Activated CD8-positive, alpha-beta memory T cell treated with anti-CD3 and anti-CD28 coated beads, Interleukin-2, amount 10 ng/mL, durations not matched to agents 7 days and 5 days (primary cell): ENCODE measurements around the gene HTRA3. TPM values are rescaled to one million over a fixed set of nuclear protein-coding genes. Genes with fewer than 3 reads are reported as not detected.
"Not testable (repeated sequence)": the region's sequence is repeated elsewhere in the genome, so short reads cannot be mapped to it uniquely, and the experiment has no call there.

ENCODE experiments used
- ATAC-seq: fragments of 150-1000 bp; cut with Tn5 transposase; one replicate; pipeline ENCODE4 v1.10.0; 2021; ENCODE audit warnings: moderate library complexity
- CTCF ChIA-PET: fragments of 350-600 bp; sonication (Branson Sonifier 250); formaldehyde crosslinking; loops from one replicate; lab custom pipeline; 2021; ENCODE audit warnings: antibody characterized with exemption; lab: Charles Lee
- DNase-seq: peaks from one replicate; pipeline ENCODE4 v3.0.0-alpha.2; 2020
- H3K27ac Mint-ChIP-seq: one replicate; pipeline ENCODE4 v1.8.0; 2021; ENCODE audit warnings: mild to moderate bottlenecking, mixed read lengths
- H3K27me3 Mint-ChIP-seq: one replicate; pipeline ENCODE4 v1.8.0; 2021; ENCODE audit warnings: mixed read lengths
- H3K36me3 Mint-ChIP-seq: one replicate; pipeline ENCODE4 v1.8.0; 2021; ENCODE audit warnings: mild to moderate bottlenecking, mixed read lengths
- H3K4me1 Mint-ChIP-seq: one replicate; pipeline ENCODE4 v1.8.0; 2021; ENCODE audit warnings: mixed read lengths
- H3K4me3 Mint-ChIP-seq: one replicate; pipeline ENCODE4 v1.8.0; 2021; ENCODE audit warnings: mild to moderate bottlenecking, moderate library complexity, mixed read lengths
- H3K9me3 Mint-ChIP-seq: one replicate; pipeline ENCODE4 v1.8.0; 2022; ENCODE audit warnings: low read depth, mixed read lengths
- total RNA-seq, 2 experiments: library from RNA; stranded (reverse); gene quantifications; one replicate each; pipeline ENCODE4 v1.2.3, GENCODE V29; 2021

Gene HTRA3
- total RNA-seq, 2 experiments from 2014 or later, result not detected

DNA sequence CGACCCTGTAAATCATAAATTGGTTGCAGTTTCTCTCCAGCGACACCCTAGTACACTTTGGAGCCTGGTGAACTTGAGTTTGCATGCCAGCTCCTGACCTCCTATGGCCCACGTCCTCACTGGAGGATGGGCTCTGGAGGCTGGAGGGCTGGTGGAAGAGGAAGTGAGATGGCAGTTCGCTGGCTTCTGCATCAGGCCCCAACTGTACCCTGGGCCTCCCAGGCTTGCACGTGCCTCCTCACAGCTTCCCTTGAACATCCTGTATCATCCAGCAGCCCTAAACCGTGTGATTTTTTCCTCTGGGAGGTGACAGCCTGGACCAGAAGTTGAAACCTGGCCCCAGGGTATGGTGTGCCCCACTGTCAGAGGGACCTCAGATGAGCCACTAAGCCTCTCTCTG is 78.5 kb downstream of the HTRA3 start:
- H3K9me3 Mint-ChIP-seq, result no peaks in the 10 kb centered on the region

DNA sequence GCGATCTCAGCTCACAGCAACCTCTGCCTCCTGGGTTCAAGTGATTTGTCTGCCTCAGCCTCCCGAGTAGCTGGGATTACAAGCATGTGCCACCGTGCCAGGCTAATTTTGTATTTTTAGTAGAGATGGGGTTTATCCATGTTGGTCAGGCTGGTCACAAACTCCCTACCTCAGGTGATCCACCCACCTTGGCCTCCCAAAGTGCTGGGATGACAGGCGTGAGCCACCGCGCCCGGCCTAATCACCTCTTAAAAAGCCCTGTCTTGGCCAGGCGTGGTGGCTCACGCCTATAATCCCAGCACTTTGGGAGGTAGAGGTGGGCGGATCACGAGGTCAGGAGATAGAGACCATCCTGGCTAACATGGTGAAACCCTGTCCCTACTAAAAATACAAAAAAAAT is 79.7 kb downstream of the HTRA3 start:
- ATAC-seq, DNase-seq, H3K9me3 Mint-ChIP-seq, H3K4me3 Mint-ChIP-seq, CTCF ChIA-PET, H3K4me1 Mint-ChIP-seq, H3K27me3 Mint-ChIP-seq, H3K36me3 Mint-ChIP-seq, H3K27ac Mint-ChIP-seq: not testable (repeated sequence)

More for the DNA sequence above, 78.5 kb downstream of the HTRA3 start:
- CTCF ChIA-PET, result no interaction called here
- Mint-ChIP-seq H3K4me1 (no peaks in the 10 kb centered on the region), H3K36me3 (no peaks in the 10 kb centered on the region), H3K27me3 (no peaks in the 10 kb centered on the region), H3K27ac (no peak overlapping the region), H3K4me3 (no peak overlapping the region)
- ATAC-seq (no peak), DNase-seq (no peak)

DNA sequence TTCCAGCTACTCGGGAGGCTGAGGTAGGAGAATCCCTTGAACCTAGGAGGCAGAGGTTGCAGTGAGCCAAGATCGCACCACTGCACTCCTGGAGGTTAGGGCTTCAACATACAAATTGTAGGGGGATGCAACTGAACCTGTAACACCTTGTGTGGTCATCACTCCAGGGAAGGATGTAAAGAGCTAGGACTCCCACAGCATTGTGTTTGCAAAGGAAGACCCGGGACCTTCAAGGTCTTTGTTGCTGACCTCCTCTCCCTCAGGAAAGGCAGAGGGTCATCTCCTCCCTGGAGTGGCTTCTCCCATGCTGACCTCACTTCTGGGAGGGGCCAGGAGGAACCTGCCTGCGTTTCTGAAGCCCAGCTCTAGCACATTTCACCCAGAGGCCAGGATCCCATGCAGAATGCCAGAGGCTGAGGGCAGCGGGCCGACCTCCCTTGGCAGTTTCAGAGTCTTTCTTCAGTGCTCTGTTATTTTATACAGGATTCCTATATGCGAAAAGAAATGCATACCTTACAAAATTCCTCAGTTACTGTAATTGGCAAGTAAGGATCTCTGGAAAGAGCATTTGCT is 80.2 kb downstream of the HTRA3 start:
- Mint-ChIP-seq H3K36me3 (no peaks in the 10 kb centered on the region), H3K9me3 (no peaks in the 10 kb centered on the region), H3K27ac (no peak overlapping the region), H3K4me1 (no peaks in the 10 kb centered on the region), H3K27me3 (peaks cover 2% of the 10 kb centered on the region), H3K4me3 (no peak overlapping the region)
- DNase-seq (no peak), ATAC-seq (no peak)
- CTCF ChIA-PET, result no interaction called here

DNA sequence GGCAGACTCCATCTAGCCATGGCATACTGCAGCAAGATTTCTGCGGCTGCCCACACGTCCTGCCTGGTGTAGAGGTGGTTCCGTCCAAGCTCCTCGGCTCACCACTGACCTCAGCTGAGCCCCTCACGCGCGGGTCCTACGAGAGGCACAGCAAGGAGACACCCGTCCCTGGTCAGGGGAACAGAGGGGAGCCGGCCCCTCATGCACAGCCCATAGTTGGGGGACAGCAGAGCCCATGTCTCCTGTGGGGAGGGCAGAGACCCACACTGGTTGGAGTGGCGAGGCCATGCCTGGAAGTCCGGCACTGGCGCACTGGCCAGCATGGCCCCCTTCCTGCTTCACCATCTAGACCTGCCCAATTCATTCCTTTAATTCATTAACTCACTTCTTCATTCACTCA is 80.8 kb downstream of the HTRA3 start:
- no peak overlapping the region for H3K27ac Mint-ChIP-seq
- no peaks in the 10 kb centered on the region for H3K36me3 Mint-ChIP-seq
- peaks cover 2% of the 10 kb centered on the region for H3K27me3 Mint-ChIP-seq
- no peak for DNase-seq
- H3K9me3 Mint-ChIP-seq, result no peaks in the 10 kb centered on the region
- H3K4me1 Mint-ChIP-seq, result no peaks in the 10 kb centered on the region
- no peak for ATAC-seq
- CTCF ChIA-PET, result no interaction called here
- H3K4me3 Mint-ChIP-seq, result no peak overlapping the region

DNA sequence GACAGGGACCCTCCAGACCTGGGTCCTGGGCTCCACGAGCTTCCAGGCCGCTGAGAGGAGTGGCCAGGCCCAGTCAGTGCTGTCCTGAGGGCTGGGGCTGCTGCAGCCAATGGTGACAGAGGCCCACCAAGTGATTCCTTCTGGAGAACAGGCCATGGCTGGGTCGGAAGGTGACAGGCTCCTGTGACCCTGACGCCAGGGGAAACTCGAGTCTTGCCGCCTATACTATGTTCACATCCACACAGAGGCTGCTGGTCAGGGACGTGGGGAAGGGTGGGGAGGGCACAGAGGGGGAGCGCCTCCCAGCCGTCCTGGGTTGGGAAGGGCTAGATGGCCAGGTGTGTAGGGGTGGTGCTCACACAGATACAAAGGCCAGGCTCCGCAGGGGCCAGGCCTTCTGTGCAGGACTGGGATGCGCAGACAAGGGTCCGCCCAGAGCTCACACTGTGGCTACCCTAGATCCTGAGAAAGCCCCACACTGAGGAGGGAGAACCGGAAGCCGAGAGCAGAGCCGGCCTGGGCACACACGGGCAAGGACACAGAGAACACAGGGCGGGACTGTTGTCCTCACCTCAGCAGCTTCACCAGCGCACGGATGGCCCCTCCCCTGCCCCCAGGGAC is 81.4 kb downstream of the HTRA3 start:
- ATAC-seq (no peak), DNase-seq (no peak)
- Mint-ChIP-seq H3K9me3 (no peaks in the 10 kb centered on the region), H3K36me3 (no peaks in the 10 kb centered on the region), H3K27me3 (peaks cover 2% of the 10 kb centered on the region), H3K4me1 (no peaks in the 10 kb centered on the region), H3K27ac (no peak overlapping the region), H3K4me3 (no peak overlapping the region)
- CTCF ChIA-PET, result no interaction called here

DNA sequence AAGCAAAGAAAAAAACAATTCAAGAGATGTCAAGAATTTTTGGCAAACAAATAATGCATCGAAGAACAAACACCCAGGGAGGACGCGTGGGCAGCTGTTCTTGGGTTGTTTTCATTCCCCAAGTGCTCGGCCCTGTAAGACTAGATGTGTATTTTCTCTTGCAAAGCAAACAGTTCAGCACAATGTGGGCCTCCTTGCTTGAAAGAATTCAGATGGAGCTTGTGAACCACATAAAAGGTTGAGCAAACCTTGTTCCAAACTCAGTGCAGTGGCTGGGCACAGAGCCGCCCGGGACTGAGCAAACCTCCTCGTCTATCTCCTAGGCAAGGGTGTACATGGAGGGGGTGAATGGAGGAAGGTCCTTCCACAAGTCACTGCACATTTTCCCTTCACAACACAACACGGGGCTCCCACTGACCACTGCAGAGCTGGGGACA is 82.4 kb downstream of the HTRA3 start:
- Mint-ChIP-seq H3K27me3 (peaks cover 2% of the 10 kb centered on the region), H3K4me1 (no peaks in the 10 kb centered on the region), H3K27ac (no peak overlapping the region), H3K9me3 (no peaks in the 10 kb centered on the region), H3K4me3 (no peak overlapping the region), H3K36me3 (no peaks in the 10 kb centered on the region)
- CTCF ChIA-PET, result no interaction called here
- ATAC-seq (no peak), DNase-seq (no peak)

DNA sequence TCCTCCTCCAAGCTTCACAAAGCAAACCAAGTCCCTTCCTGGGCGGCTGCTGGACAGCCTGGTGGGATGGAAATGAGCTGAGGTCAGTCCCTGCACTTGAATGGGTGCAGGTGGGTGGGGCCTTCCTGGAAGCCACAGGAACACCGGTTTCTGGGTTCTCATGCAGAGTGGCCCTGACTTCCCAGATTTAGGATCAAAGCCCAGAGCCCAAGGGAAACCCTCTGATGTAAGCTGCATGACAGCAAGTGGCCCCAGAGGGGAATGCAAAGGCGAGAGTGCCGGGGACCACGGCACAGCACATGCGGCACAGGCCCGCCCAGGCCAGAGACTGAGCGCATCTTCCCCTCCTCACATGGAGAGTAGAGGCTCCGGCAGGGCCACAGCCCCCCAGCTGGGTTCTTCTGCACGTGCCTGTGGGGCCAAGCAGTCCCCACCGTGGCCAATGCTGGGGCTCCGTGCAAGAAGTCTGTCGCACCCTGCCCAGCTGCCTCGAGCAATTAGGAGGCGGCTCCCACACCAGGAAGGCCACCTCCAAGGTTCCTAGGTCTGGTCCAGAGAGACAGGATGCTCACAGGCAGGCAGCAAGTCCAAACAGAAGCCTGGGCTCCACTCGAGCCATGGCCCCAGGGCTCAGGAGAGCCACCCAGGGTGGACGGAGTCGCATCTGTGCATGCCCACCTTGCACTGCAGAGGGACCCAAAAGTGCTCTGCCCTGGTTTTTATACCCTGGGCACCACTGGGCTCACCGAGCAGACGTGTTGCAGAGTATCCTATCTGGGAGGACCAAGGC is 83.0 kb downstream of the HTRA3 start:
- CTCF ChIA-PET, result interaction anchor here (0.7 kb wide), 1 partner anchor 111 kb away, joined by 3 read pairs; no protein-coding TSS in a partner anchor
- Mint-ChIP-seq H3K36me3 (no peaks in the 10 kb centered on the region), H3K27ac (no peak overlapping the region), H3K4me3 (no peak overlapping the region), H3K9me3 (no peaks in the 10 kb centered on the region), H3K27me3 (peaks cover 2% of the 10 kb centered on the region), H3K4me1 (no peaks in the 10 kb centered on the region)
- ATAC-seq, result no peak
- no peak for DNase-seq

DNA sequence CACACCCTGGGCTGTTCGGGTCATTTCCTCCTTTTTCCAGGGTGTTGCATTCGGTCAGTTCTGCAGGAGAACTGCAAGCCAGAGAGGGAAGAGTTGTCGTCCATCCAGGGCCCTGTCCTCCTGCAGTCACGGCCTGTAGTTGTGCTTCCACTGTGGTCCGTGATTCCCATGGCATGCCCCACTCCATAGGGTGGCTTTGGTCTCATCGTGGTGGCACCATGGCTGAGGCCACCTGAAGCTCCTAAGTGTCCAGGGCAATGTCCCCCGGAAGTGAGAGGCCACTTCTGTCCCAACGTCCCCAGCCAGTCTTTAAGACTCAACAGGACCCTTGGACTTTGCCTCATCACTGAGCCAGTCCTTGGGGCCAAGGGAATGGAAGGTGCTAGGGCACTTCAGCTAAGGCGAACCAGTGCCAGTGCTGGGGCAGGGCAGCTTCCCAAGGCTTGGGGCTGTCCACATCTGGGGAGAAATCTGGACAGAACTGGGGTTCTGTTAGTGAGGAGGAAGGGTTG is 83.7 kb downstream of the HTRA3 start:
- CTCF ChIA-PET, result interaction anchor here (0.7 kb wide), 1 partner anchor 111 kb away, joined by 3 read pairs; no protein-coding TSS in a partner anchor
- no peaks in the 10 kb centered on the region for H3K4me1 Mint-ChIP-seq
- ATAC-seq (no peak), DNase-seq (no peak)
- no peak overlapping the region for H3K4me3 Mint-ChIP-seq
- no peak overlapping the region for H3K27ac Mint-ChIP-seq
- H3K36me3 Mint-ChIP-seq, result no peaks in the 10 kb centered on the region
- no peaks in the 10 kb centered on the region for H3K9me3 Mint-ChIP-seq
- peaks cover 2% of the 10 kb centered on the region for H3K27me3 Mint-ChIP-seq

DNA sequence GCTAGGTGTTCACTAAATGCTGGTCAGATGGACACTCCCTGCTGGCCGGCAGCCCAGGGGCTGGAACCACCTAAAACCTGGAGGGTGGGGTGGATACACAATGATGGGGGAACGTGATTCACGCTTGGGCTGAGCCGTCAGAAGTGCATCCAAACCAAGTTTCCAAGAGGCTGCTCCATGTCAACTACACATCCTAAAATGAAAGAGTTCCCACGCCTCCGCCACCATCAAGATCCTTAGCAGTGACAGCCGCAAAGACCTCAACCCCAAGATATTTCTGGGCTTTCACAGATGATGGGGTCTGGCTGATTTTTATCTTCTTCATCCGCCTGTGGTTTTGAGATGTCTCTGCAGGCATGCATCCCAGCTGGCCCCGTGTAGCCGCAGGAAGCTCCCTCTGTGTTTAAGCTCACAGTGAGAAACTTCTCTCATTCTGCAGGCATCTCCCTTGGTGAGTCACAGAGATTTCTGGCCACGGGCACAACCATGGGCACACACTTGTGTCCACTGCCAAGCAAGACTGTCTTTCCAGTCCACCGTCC is 84.4 kb downstream of the HTRA3 start:
- CTCF ChIA-PET, result no interaction called here

DNA sequence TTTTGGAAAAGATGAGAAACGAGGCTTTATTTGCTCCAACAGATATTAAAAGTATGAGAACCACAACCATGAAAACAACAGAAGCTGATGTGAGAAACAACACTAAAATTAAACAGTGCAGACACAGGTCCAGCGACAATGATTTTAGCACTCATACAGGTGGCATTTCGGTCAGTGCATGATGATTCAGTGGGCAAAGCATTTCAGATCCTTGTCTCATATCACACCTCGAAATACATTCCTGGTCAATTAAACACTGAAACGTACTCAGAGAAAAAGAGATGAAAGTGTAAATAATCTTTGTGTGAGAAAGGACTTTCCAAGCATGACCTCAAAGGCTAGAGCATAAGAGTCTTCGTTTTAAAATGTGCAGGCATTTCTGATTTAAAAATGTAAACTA is 85.8 kb downstream of the HTRA3 start:
- no peak for ATAC-seq
- Mint-ChIP-seq H3K4me1 (no peaks in the 10 kb centered on the region), H3K4me3 (no peak overlapping the region), H3K27ac (no peak overlapping the region), H3K9me3 (no peaks in the 10 kb centered on the region), H3K36me3 (no peaks in the 10 kb centered on the region), H3K27me3 (peaks cover 2% of the 10 kb centered on the region)
- CTCF ChIA-PET, result no interaction called here
- no peak for DNase-seq

More for the DNA sequence above, 84.4 kb downstream of the HTRA3 start:
- no peaks in the 10 kb centered on the region for H3K36me3 Mint-ChIP-seq
- H3K9me3 Mint-ChIP-seq, result no peaks in the 10 kb centered on the region
- DNase-seq (no peak), ATAC-seq (no peak)
- peaks cover 2% of the 10 kb centered on the region for H3K27me3 Mint-ChIP-seq
- H3K27ac Mint-ChIP-seq, result no peak overlapping the region
- no peak overlapping the region for H3K4me3 Mint-ChIP-seq
- H3K4me1 Mint-ChIP-seq, result no peaks in the 10 kb centered on the region

DNA sequence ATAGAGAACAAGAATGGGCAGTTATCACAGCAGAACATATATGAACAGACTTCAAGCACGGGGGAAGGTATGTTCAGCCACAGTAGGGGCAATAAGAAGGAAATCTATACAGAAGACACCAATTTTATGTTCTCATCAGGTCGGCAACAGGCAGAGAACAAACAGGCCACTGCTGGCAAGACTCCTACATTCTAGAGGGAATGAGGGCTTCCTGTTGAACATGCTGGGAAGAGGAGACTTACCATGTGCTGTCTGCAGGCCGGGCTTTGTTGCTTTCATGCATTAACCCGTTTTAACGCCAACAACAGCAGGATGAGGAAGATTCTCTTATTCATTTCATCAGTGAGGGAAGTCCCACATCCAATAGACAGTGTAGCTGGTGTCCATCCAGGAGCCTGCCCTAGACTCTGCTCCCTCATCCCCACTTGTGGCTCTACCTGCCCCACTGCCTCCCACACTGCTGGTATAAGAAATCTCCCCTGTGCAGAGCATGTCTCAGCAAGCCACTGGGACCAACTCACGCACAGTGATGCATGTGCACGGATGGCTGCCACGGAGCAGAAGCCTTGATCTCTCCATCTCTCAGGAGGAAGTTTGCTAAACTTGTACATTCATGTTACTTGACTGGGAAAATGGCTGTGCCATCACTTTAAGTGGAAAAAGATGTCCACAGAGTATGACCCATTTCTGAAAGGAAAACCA is 86.5 kb downstream of the HTRA3 start:
- H3K9me3 Mint-ChIP-seq, result no peaks in the 10 kb centered on the region

More for the DNA sequence above, 86.5 kb downstream of the HTRA3 start:
- no peaks in the 10 kb centered on the region for H3K4me1 Mint-ChIP-seq
- DNase-seq, result no peak
- no peak overlapping the region for H3K27ac Mint-ChIP-seq
- peaks cover 2% of the 10 kb centered on the region for H3K27me3 Mint-ChIP-seq
- CTCF ChIA-PET, result no interaction called here
- H3K36me3 Mint-ChIP-seq, result no peaks in the 10 kb centered on the region
- no peak overlapping the region for H3K4me3 Mint-ChIP-seq
- no peak for ATAC-seq
